Nephron (organoid): Measurements from ENCODE around the gene FAM13A.
A peak's percentile ranks its signal among the peaks of the same experiment; 100 is the strongest.

Experiments
- H3K27ac Mint-ChIP-seq, 3 experiments: 2 replicates each; pipeline ENCODE4 v1.8.0; 2020; ENCODE audit warnings: mixed read lengths in 3 of 3, mild to moderate bottlenecking in 2 of 3, moderate library complexity in 1 of 3
- H3K27me3 Mint-ChIP-seq: 2 replicates; pipeline ENCODE4 v1.8.0; 2021; ENCODE audit warnings: low read depth, mild to moderate bottlenecking, moderate library complexity, mixed read lengths
- H3K36me3 Mint-ChIP-seq: 2 replicates; pipeline ENCODE4 v1.8.0; 2020; ENCODE audit warnings: low read depth, mixed read lengths
- H3K4me1 Mint-ChIP-seq: 2 replicates; pipeline ENCODE4 v1.8.0; 2020; ENCODE audit warnings: mixed read lengths
- H3K4me3 Mint-ChIP-seq, 3 experiments: 2 replicates each; pipeline ENCODE4 v1.8.0; 2020; ENCODE audit warnings: mild to moderate bottlenecking in 3 of 3, mixed read lengths in 3 of 3, moderate library complexity in 2 of 3
- H3K9me3 Mint-ChIP-seq: 2 replicates; pipeline ENCODE4 v1.8.0; 2020; ENCODE audit warnings: mixed read lengths
- CTCF ChIP-seq, 3 experiments: fragments of 200-600 bp; sonication (generic); IDR thresholded peaks; one replicate each; pipeline ENCODE4 v1.5.0; 2021; ENCODE audit warnings: antibody characterized with exemption in 3 of 3; ENCODE audit not compliant: unreplicated experiment in 3 of 3

Gene FAM13A

GRCh38 chr4:88697588-88698329 is 359.2 kb downstream of the FAM13A start, which contains the start of gene NAP1L5:
NAP1L5 (minus strand) TSS chr4:88697829; CDS start chr4:88697754, 75 bp downstream.
- no peaks in the 10 kb centered on the region for H3K9me3 Mint-ChIP-seq
- no peaks in the 10 kb centered on the region for H3K27me3 Mint-ChIP-seq
- no peak for TF ChIP-seq CTCF (IDR thresholded peaks at IDR 0.05; ENCODE audit: unreplicated experiment in 3 of 3)
- peak within 1 kb of the TSS; percentile 83 to 89 (median 88) for H3K4me3 Mint-ChIP-seq
- peaks cover 4% of the 10 kb centered on the region for H3K36me3 Mint-ChIP-seq
- H3K27ac Mint-ChIP-seq = peak within 1 kb of the TSS in 2 of 3 experiments; percentile 11 to 56
- H3K4me1 Mint-ChIP-seq = peaks cover 10% of the 10 kb centered on the region

GRCh38 chr4:88697141-88697540 is 359.8 kb downstream of the FAM13A start:
- peaks cover 10% of the 10 kb centered on the region for H3K4me1 Mint-ChIP-seq
- peak overlapping the region; percentile 83 to 89 (median 88) for H3K4me3 Mint-ChIP-seq
- peaks cover 4% of the 10 kb centered on the region for H3K36me3 Mint-ChIP-seq

GRCh38 chr4:88696630-88697029 is 360.4 kb downstream of the FAM13A start:
- TF ChIP-seq CTCF (IDR thresholded peaks at IDR 0.05; ENCODE audit: unreplicated experiment in 3 of 3) = no peak
- Mint-ChIP-seq H3K27ac (no peak overlapping the region), H3K27me3 (no peaks in the 10 kb centered on the region), H3K36me3 (peaks cover 4% of the 10 kb centered on the region), H3K9me3 (no peaks in the 10 kb centered on the region), H3K4me3 (peak overlapping the region; percentile 83 to 89 (median 88)), H3K4me1 (peaks cover 10% of the 10 kb centered on the region)

More at GRCh38 chr4:88697141-88697540, 359.8 kb downstream of the FAM13A start:
- Mint-ChIP-seq H3K27me3 (no peaks in the 10 kb centered on the region), H3K27ac (peak overlapping the region in 1 of 3 experiments; percentile 6), H3K9me3 (no peaks in the 10 kb centered on the region)
- TF ChIP-seq CTCF (IDR thresholded peaks at IDR 0.05; ENCODE audit: unreplicated experiment in 3 of 3) = no peak

- no peak overlapping the region for H3K27ac Mint-ChIP-seq
- H3K36me3 Mint-ChIP-seq = peaks cover 11% of the 10 kb centered on the region
- TF ChIP-seq CTCF (IDR thresholded peaks at IDR 0.05; ENCODE audit: unreplicated experiment in 3 of 3) = no peak
- no peaks in the 10 kb centered on the region for H3K27me3 Mint-ChIP-seq
- no peak overlapping the region for H3K4me3 Mint-ChIP-seq
- peaks cover 5% of the 10 kb centered on the region for H3K4me1 Mint-ChIP-seq
- no peaks in the 10 kb centered on the region for H3K9me3 Mint-ChIP-seq
Observed at GRCh38 chr4:88693792-88694191, 363.2 kb downstream of the FAM13A start.

GRCh38 chr4:88690355-88690754 is 366.6 kb downstream of the FAM13A start:
- Mint-ChIP-seq H3K27me3 (no peaks in the 10 kb centered on the region), H3K4me3 (no peak overlapping the region), H3K4me1 (no peaks in the 10 kb centered on the region), H3K27ac (no peak overlapping the region), H3K36me3 (peaks cover 22% of the 10 kb centered on the region), H3K9me3 (no peaks in the 10 kb centered on the region)
- no peak for TF ChIP-seq CTCF (IDR thresholded peaks at IDR 0.05; ENCODE audit: unreplicated experiment in 3 of 3)

GRCh38 chr4:88681209-88681608 is 375.8 kb downstream of the FAM13A start:
- H3K36me3 Mint-ChIP-seq = peaks cover 65% of the 10 kb centered on the region
- no peak overlapping the region for H3K27ac Mint-ChIP-seq
- no peaks in the 10 kb centered on the region for H3K4me1 Mint-ChIP-seq
- no peak overlapping the region for H3K4me3 Mint-ChIP-seq
- no peaks in the 10 kb centered on the region for H3K27me3 Mint-ChIP-seq
- H3K9me3 Mint-ChIP-seq = peaks cover 8% of the 10 kb centered on the region
- TF ChIP-seq CTCF (IDR thresholded peaks at IDR 0.05; ENCODE audit: unreplicated experiment in 3 of 3) = no peak
